ENCODE results near the gene SGIP1. TPM values are rescaled to one million over a fixed set of nuclear protein-coding genes. Genes with fewer than 3 reads are reported as not detected.

Gene SGIP1
- total and polyA plus RNA-seq, 9 donors, result 0.91 to 7.0 (median 3.3) TPM

- DNase-seq, result no peak
- TF ChIP-seq POLR2A (IDR thresholded peaks at IDR 0.05) (no peak), EP300 (IDR thresholded peaks at IDR 0.05) (no peak), CTCF (IDR thresholded peaks at IDR 0.05) (no peak)
- intact Hi-C loops (cut with DNase I), result no loop called here
- Histone ChIP-seq H3K9me3 (no peaks in the 10 kb centered on the region), H3K4me3 (no peak overlapping the region), H3K27ac (no peak overlapping the region), H3K36me3 (no peaks in the 10 kb centered on the region), H3K4me1 (ENCODE audit: insufficient read depth) (no peaks in the 10 kb centered on the region), H3K27me3 (no peaks in the 10 kb centered on the region)
- 35 to 55% (median 55%) methylated on average over 1 of the region's 1 CpG for WGBS, 3 donors
Measured at GRCh38 chr1:66678146-66678545, 144.2 kb downstream of the SGIP1 start.

GRCh38 chr1:66679140-66679539 lies 145.2 kb downstream of the SGIP1 start:
- Histone ChIP-seq H3K27ac (no peak overlapping the region), H3K4me1 (ENCODE audit: insufficient read depth) (no peaks in the 10 kb centered on the region), H3K9me3 (no peaks in the 10 kb centered on the region), H3K4me3 (no peak overlapping the region), H3K27me3 (no peaks in the 10 kb centered on the region), H3K36me3 (no peaks in the 10 kb centered on the region)
- 69 to 86% (median 80%) methylated on average over 5 of the region's 5 CpGs for WGBS, 3 donors
- DNase-seq, result no peak
- intact Hi-C loops (cut with DNase I), result no loop called here
- TF ChIP-seq POLR2A (IDR thresholded peaks at IDR 0.05), result no peak
- TF ChIP-seq CTCF (IDR thresholded peaks at IDR 0.05), result no peak
- TF ChIP-seq EP300 (IDR thresholded peaks at IDR 0.05), result no peak

- Histone ChIP-seq H3K27ac (no peak overlapping the region), H3K9me3 (no peaks in the 10 kb centered on the region), H3K27me3 (no peaks in the 10 kb centered on the region), H3K4me1 (ENCODE audit: insufficient read depth) (no peaks in the 10 kb centered on the region), H3K4me3 (no peak overlapping the region), H3K36me3 (no peaks in the 10 kb centered on the region)
- intact Hi-C loops (cut with DNase I), result no loop called here
- WGBS, 3 donors, result 95 to 100% (median 98%) methylated on average over 2 of the region's 2 CpGs
- TF ChIP-seq CTCF (IDR thresholded peaks at IDR 0.05) (no peak), EP300 (IDR thresholded peaks at IDR 0.05) (no peak), POLR2A (IDR thresholded peaks at IDR 0.05) (no peak)
- DNase-seq, result no peak
Measured at GRCh38 chr1:66681686-66682085, 147.7 kb downstream of the SGIP1 start.

GRCh38 chr1:66682106-66682505 lies 148.2 kb downstream of the SGIP1 start:
- intact Hi-C loops (cut with DNase I), result no loop called here
- H3K9me3 ChIP-seq, result no peaks in the 10 kb centered on the region
- 90 to 93% (median 92%) methylated on average over 11 of the region's 11 CpGs for WGBS, 3 donors
- no peak for DNase-seq
- H3K36me3 ChIP-seq, result no peaks in the 10 kb centered on the region
- H3K27me3 ChIP-seq, result no peaks in the 10 kb centered on the region
- H3K4me1 ChIP-seq (ENCODE audit: insufficient read depth), result no peaks in the 10 kb centered on the region
- no peak overlapping the region for H3K4me3 ChIP-seq
- TF ChIP-seq EP300 (IDR thresholded peaks at IDR 0.05) (no peak), POLR2A (IDR thresholded peaks at IDR 0.05) (no peak), CTCF (IDR thresholded peaks at IDR 0.05) (no peak)
- H3K27ac ChIP-seq, result no peak overlapping the region

- H3K4me3 ChIP-seq, result no peak overlapping the region
- intact Hi-C loops (cut with DNase I), result no loop called here
- TF ChIP-seq EP300 (IDR thresholded peaks at IDR 0.05) (no peak), CTCF (IDR thresholded peaks at IDR 0.05) (no peak)
- no peaks in the 10 kb centered on the region for H3K9me3 ChIP-seq
- no peaks in the 10 kb centered on the region for H3K36me3 ChIP-seq
- no peak for DNase-seq
- no peaks in the 10 kb centered on the region for H3K4me1 ChIP-seq (ENCODE audit: insufficient read depth)
- 76 to 86% (median 77%) methylated on average over 3 of the region's 3 CpGs for WGBS, 3 donors
- H3K27me3 ChIP-seq, result no peaks in the 10 kb centered on the region
- H3K27ac ChIP-seq, result no peak overlapping the region
Measured at GRCh38 chr1:66684353-66684752, 150.4 kb downstream of the SGIP1 start.
